CMK (cell line): ENCODE results near the gene IGSF5.

Experiments used
- DNase-seq: peaks from one replicate; pipeline ENCODE4 v3.0.0-alpha.2; 2010; ENCODE audit warnings: low read depth

The IGSF5 gene

DNA sequence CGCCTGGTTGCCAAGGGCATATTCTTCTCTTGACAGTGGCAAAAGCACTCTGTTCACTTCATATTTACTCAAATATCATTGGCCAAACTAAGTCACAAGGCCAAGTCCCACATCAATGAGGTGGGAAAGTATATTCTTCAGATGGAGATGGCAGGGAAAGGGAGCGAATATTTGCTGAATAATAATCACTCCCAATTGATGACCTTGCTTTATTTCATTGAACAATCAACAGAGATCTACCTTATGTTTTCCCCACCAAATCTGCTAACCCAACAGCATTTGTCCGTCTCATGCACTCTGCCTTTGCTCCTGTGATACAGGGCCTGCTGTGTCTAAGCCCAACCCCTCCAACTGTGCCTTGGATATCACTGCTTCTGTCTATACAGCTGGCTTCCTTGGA is 77.1 kb downstream of the IGSF5 start:
- DNase-seq: no peak

DNA sequence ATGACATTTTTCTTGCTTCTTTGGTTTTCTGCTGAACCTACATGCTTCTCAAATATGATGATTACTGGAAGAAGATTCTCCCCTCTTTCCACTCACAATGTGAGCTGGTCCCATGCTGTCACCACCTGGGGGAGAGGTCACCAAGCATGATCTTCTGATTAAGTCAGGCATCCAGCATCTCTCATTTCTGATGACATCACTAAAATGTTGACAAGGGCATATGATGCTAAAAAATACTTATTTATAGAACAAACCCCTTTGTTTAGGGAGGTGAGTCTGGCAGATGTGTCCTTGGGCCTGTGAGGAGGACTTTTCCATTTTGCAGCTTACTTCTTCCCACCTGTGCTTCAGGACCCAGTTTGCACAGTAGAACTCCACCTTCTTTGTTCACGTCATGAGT is 80.3 kb downstream of the IGSF5 start:
- DNase-seq: no peak

- no peak for DNase-seq
Measured at GRCh38 chr21:39834543-39834942, 89.6 kb downstream of the IGSF5 start.

DNA sequence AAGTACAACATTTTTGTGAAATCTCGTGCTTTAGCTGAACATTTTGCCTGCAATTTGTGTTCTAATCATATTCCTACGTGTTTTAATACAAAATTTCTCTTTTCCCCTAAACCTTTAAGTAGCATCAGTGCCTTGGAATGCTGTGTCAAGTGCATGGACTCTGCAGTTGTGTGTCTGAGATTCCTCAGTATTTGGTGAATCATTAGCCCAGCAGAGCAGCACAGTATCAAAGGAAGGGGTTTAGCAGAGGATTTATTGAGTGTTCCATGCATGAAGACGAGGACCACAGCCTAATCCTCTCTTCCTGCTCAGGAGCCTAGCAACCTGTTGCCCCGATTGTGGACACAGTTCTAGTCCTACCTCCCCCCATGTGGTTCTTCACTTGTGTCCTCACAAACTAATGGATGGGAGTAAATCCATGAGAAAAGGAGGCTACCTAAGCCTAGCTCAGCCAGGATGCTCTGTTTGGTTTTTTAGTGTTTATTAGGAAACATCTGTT is 92.9 kb downstream of the IGSF5 start:
- DNase-seq: no peak

DNA sequence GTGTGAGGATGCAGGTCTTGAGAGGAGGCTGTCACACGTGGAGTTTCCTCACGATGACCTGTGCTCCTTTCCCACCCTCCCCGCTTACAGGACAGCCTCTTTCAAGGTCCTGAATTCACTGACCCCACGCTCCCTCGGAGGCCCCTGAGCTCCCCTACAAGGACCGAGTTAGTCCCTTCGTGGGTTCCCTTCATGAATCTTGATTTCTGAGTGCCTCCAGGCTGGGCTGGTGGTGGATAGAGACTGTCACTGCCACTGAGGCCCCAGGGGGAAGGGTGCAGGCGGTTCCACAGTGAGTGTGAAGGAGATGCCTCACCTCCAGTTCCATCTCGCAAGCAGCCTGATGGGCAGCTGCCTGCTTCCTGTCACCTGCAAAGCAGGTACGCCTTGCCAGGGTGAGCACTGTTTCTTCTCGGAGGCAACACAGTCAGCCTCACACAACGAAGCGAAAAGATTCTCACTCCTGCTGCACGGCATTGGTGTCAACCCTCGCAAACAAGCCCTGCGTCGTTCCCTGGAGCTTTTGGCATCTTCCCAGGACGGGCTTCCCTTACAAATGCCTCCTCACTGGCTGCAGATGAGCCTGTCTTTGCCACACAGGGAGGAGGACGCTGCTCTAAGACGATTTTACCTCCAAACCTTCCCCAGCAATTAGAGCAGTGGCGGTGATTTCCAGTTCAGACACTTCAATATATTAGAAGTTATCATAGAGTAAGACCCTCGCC is 95.6 kb downstream of the IGSF5 start:
- DNase-seq: no peak

GRCh38 chr21:39842741-39843459 is 97.9 kb downstream of the IGSF5 start:
- DNase-seq: no peak

DNA sequence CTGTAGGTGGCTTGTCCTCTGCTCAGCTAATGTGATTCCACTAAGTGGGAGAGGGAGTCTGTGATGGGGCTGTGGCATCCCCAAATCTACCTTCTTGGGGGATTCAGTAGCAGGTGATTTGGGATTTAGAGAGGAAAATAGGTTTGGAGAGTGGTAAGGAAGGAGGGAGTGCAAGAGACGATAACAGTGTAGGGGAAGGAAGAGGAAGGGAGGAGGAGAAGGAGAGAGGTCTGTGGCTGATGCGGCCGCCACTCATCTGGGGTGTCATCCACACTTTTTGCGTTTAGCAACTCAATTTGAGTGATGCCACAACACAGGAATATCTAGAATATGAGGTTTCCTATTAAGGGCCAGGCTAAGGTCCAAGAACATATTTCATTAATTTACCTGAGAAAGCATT is 98.5 kb downstream of the IGSF5 start:
- DNase-seq: no peak

DNA sequence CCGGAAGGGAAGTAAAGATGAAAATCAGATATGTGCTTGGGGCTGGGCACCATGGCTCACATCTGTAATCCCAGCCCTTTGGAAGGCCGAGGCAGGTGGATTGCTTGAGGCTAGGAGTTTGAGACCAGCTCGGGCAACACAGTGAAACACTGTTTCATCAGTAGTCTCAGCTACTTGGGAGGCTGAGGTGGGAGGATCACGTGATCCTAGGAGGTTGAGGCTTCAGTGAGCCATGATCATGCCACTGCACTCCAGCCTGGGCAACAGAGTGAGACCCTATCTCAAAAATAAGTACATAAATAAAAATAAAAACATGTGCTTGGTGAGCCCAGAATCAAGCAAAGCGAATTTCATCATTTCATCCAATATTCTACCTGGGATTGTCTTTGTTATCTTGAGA is 98.9 kb downstream of the IGSF5 start:
- no peak for DNase-seq

- no peak for DNase-seq
Measured at GRCh38 chr21:39845571-39846130, 100.7 kb downstream of the IGSF5 start.

DNA sequence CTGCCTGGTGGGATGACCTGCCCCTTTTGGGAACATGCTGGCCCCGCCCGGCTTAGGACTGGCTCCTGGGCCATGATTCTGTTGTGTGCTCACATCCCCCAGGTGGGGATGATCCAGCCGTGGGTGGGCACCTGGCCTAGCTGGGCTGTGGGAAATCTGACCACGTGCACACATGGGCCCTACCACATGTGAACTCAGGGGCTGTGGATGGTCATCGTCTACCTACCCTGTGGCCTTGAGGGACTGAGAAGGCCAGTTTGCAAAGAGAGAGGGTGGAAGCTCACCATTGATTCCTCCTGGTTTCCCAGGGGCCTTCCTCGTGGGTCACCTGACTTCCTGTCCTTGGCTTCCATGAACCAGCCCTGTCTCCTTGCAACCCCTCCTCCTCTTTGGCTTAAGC is 102.9 kb downstream of the IGSF5 start:
- no peak for DNase-seq

GRCh38 chr21:39849014-39849655 is 104.2 kb downstream of the IGSF5 start:
- no peak for DNase-seq

DNA sequence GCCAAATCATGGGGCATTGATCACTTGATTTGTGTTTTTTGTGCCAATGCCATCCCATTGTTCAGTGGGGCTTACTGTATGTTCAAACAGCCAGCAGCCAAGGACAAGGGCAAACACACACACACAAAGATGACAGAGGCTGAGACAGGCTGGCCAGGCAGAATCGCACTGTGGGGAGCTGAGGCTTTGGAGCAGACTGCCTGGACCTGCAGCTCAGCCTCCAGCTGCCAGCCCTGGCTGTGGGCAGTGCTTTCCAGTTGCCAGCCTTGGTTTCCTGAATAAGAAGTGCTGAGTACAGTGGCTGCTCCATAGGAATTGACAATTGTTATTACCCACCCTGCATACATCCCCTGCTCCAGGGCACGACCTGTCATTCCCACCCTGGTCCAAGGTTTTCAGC is 105.3 kb downstream of the IGSF5 start:
- no peak for DNase-seq

DNA sequence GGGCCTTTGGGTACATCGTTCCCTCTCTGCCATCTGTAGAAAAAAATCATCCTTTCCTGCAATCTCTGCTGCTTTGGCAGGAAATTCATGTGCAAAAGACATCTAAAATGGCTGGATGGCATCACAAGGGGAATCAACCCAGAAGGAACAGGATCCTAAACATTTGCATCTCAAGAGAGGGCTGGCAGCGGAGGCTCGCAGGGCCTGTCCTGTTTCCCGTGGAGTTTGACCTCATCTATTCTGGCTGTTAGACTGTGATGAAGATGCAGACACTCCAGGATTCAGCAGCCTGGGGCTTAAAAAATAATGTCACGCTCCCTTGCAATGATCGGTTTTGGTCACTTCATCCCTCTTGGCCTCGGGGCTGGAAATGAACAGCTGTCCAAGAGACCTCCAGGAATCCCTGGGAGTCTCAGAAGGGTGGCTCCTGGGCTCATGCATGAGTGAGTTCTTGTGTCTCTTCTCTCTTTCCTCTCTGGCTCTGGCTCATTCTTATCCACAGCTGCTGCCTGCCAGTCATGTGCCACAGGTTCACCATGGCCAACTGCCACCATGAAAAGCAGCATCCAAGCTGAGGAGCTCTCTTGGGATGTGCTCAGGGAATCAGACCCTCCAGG is 106.1 kb downstream of the IGSF5 start:
- DNase-seq: no peak
